ENCODE measurements around the gene FEZ2.
"Not testable (repeated sequence)": the region's sequence is repeated elsewhere in the genome, so short reads cannot be mapped to it uniquely, and the experiment has no call there.

The FEZ2 gene

DNA sequence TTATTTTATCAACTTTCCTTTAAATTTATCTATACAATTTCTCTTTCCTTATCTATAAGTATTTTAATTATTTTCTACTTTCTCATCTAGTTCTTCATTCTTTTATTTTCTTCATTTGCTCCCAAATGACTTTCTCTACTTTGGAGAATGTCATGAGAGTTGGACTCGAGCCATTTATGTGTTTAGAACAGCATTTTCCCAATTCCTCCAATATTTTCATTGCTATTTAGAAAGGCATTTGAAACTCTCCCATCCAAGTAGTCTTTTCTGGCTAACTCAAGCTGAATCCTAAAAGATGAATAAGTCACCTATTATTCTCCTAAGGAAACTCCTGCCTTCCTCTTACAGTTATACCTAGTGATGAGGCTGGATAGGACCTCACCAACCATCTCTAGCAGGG lies 15.8 kb upstream of the FEZ2 start:
- Histone ChIP-seq H3K4me3 (ENCODE audit: low read depth in 1 of 5, low read length in 5 of 5) (no peak overlapping the region), H3K27me3 (ENCODE audit: control insufficient read depth in 5 of 5, insufficient read depth in 4 of 5, low read length in 5 of 5) (no peaks in the 10 kb centered on the region), H3K27ac (ENCODE audit: low read depth, low read length) (no peak overlapping the region), H3K9ac (ENCODE audit: low read length in 5 of 5) (no peak overlapping the region), H3K4me1 (ENCODE audit: control insufficient read depth in 5 of 5, insufficient read depth in 5 of 5, low read length in 5 of 5) (peaks cover 2 to 26% (median 20%) of the 10 kb centered on the region in 5 donors), H3K36me3 (ENCODE audit: control insufficient read depth in 5 of 5, insufficient read depth in 5 of 5, low read length in 5 of 5) (no peaks in the 10 kb centered on the region), H3K9me3 (ENCODE audit: control insufficient read depth in 5 of 5, low read length in 5 of 5) (no peaks in the 10 kb centered on the region)

DNA sequence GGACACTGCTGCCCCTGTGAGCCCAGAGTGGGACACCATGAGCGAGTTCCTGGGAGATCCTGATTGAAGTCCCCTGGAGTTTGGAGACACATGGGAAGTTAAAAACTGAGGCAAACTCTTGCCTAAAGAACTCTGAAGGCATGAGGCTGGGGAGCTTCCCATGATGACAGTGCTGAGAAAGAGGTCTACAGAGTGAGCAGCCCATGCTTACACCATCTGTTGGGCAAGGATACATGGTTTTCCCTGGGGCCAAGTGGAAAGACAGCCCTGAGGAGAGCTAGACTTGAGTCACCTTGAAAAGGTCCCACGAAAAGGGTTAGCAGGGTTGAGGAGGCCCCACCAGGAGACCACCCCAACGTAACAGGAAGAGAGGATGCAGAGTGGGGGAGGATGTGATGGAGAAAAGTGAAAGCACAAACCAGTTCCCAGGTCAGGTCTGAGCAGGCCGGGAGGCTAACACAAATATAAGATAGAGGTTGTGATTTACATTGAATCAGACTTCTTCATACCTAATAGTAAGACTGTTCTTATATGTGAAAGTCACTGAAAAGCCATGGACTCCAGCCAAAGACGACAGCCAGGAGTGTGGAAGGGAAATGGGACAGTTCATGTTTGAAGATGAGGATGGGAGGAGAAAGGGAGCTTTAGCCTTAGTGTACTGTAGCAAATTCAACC lies 13.5 kb upstream of the FEZ2 start:
- no peaks in the 10 kb centered on the region for H3K36me3 ChIP-seq (ENCODE audit: control insufficient read depth in 5 of 5, insufficient read depth in 5 of 5, low read length in 5 of 5)
- H3K27ac ChIP-seq (ENCODE audit: low read depth, low read length): no peak overlapping the region
- no peaks in the 10 kb centered on the region for H3K27me3 ChIP-seq (ENCODE audit: control insufficient read depth in 5 of 5, insufficient read depth in 4 of 5, low read length in 5 of 5)
- no peaks in the 10 kb centered on the region for H3K9me3 ChIP-seq (ENCODE audit: control insufficient read depth in 5 of 5, low read length in 5 of 5)
- no peak overlapping the region for H3K4me3 ChIP-seq (ENCODE audit: low read depth in 1 of 5, low read length in 5 of 5)
- peaks cover 2 to 26% (median 20%) of the 10 kb centered on the region in 5 donors for H3K4me1 ChIP-seq (ENCODE audit: control insufficient read depth in 5 of 5, insufficient read depth in 5 of 5, low read length in 5 of 5)
- no peak overlapping the region for H3K9ac ChIP-seq (ENCODE audit: low read length in 5 of 5)

DNA sequence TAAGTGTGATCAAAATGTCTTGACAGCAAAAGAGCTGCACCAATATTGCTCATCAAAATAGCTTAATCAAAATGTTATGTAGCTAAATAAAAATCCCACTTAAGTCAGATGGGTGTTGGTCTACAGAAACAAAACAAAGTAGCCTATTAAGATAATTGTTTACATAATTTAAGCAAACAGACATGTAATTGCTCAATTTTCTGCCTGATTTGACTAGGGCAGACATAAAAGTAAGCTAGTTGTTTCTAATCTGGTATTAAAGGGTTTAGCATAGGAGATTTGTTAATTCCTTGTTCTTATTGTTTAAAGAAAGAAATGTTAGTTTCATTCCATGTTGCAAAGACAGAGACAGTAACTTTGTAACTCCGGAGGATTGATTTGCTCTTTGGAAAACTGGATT lies 11.5 kb upstream of the FEZ2 start:
- peaks cover 0 to 11% (median 8%) of the 10 kb centered on the region in 5 donors for H3K4me1 ChIP-seq (ENCODE audit: control insufficient read depth in 5 of 5, insufficient read depth in 5 of 5, low read length in 5 of 5)
- no peak overlapping the region for H3K4me3 ChIP-seq (ENCODE audit: low read depth in 1 of 5, low read length in 5 of 5)
- no peaks in the 10 kb centered on the region for H3K36me3 ChIP-seq (ENCODE audit: control insufficient read depth in 5 of 5, insufficient read depth in 5 of 5, low read length in 5 of 5)
- no peak overlapping the region for H3K27ac ChIP-seq (ENCODE audit: low read depth, low read length)
- no peak overlapping the region for H3K9ac ChIP-seq (ENCODE audit: low read length in 5 of 5)
- no peaks in the 10 kb centered on the region for H3K27me3 ChIP-seq (ENCODE audit: control insufficient read depth in 5 of 5, insufficient read depth in 4 of 5, low read length in 5 of 5)
- no peaks in the 10 kb centered on the region for H3K9me3 ChIP-seq (ENCODE audit: control insufficient read depth in 5 of 5, low read length in 5 of 5)

DNA sequence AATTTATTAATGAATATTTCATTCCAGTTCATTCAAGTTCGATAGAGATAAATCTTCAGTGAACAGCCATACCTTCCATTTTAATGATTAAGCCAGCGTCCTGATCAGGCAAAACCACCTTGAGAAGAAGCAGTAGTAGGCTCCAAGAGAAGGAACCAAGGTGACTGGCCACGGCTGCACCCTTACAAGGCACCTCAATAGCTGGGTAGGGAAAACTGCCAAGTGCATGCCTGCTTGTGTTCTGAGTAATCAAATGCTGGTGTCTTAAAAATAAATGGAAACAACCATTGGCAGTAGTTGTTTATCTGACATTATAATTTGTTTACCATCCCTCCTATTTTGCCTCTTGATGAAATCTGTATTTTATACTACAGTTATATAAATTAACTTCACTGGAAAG lies 10.0 kb upstream of the FEZ2 start:
- Histone ChIP-seq H3K4me1 (ENCODE audit: control insufficient read depth in 5 of 5, insufficient read depth in 5 of 5, low read length in 5 of 5) (no peaks in the 10 kb centered on the region), H3K27ac (ENCODE audit: low read depth, low read length) (no peak overlapping the region), H3K4me3 (ENCODE audit: low read depth in 1 of 5, low read length in 5 of 5) (no peak overlapping the region), H3K9me3 (ENCODE audit: control insufficient read depth in 5 of 5, low read length in 5 of 5) (no peaks in the 10 kb centered on the region), H3K36me3 (ENCODE audit: control insufficient read depth in 5 of 5, insufficient read depth in 5 of 5, low read length in 5 of 5) (no peaks in the 10 kb centered on the region), H3K27me3 (ENCODE audit: control insufficient read depth in 5 of 5, insufficient read depth in 4 of 5, low read length in 5 of 5) (no peaks in the 10 kb centered on the region), H3K9ac (ENCODE audit: low read length in 5 of 5) (no peak overlapping the region)

DNA sequence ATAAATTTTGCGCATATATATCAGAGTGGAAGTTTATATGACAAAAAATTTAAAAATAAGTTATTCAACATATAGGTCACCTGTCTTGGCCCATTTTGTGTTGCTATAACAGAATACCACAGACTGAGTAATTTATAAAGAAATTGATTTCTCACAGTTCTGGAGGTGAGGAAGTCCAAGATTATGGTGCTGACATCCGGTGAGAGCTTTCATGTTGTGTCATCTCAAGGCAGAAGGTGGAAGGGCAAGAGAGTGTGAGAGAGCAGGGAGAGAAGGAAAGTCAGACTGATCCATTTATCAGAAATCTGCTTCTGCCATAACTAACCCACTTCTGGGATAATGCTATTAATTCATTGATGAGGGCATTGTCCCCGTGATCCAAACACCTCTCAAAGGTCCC lies 9.0 kb upstream of the FEZ2 start:
- Histone ChIP-seq H3K9ac (ENCODE audit: low read length in 5 of 5) (no peak overlapping the region), H3K4me1 (ENCODE audit: control insufficient read depth in 5 of 5, insufficient read depth in 5 of 5, low read length in 5 of 5) (no peaks in the 10 kb centered on the region), H3K36me3 (ENCODE audit: control insufficient read depth in 5 of 5, insufficient read depth in 5 of 5, low read length in 5 of 5) (no peaks in the 10 kb centered on the region), H3K27ac (ENCODE audit: low read depth, low read length) (no peak overlapping the region), H3K4me3 (ENCODE audit: low read depth in 1 of 5, low read length in 5 of 5) (no peak overlapping the region), H3K27me3 (ENCODE audit: control insufficient read depth in 5 of 5, insufficient read depth in 4 of 5, low read length in 5 of 5) (no peaks in the 10 kb centered on the region), H3K9me3 (ENCODE audit: control insufficient read depth in 5 of 5, low read length in 5 of 5) (no peaks in the 10 kb centered on the region)

DNA sequence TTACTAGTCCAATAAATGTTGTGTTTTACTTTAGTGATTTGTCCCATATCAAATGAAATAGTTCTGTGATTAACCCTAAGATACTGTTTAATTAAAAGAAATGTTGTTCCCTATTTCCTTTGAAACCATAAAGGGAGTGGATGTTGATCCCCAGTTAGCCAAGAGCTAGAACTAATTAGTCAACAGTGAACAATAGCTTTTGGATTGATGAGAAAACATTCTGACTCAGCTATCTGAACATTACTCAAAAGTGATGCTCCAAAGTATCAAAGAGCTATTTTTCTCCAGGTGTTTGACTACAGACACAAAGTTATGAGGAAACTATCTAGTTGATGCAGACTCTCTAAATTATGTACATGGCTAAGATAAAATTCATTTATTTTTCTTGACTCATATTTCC lies 7.3 kb upstream of the FEZ2 start:
- H3K4me1 ChIP-seq (ENCODE audit: control insufficient read depth in 5 of 5, insufficient read depth in 5 of 5, low read length in 5 of 5): no peaks in the 10 kb centered on the region
- no peak overlapping the region for H3K9ac ChIP-seq (ENCODE audit: low read length in 5 of 5)
- H3K27ac ChIP-seq (ENCODE audit: low read depth, low read length): no peak overlapping the region
- no peaks in the 10 kb centered on the region for H3K9me3 ChIP-seq (ENCODE audit: control insufficient read depth in 5 of 5, low read length in 5 of 5)
- no peaks in the 10 kb centered on the region for H3K27me3 ChIP-seq (ENCODE audit: control insufficient read depth in 5 of 5, insufficient read depth in 4 of 5, low read length in 5 of 5)
- H3K4me3 ChIP-seq (ENCODE audit: low read depth in 1 of 5, low read length in 5 of 5): no peak overlapping the region
- H3K36me3 ChIP-seq (ENCODE audit: control insufficient read depth in 5 of 5, insufficient read depth in 5 of 5, low read length in 5 of 5): no peaks in the 10 kb centered on the region

DNA sequence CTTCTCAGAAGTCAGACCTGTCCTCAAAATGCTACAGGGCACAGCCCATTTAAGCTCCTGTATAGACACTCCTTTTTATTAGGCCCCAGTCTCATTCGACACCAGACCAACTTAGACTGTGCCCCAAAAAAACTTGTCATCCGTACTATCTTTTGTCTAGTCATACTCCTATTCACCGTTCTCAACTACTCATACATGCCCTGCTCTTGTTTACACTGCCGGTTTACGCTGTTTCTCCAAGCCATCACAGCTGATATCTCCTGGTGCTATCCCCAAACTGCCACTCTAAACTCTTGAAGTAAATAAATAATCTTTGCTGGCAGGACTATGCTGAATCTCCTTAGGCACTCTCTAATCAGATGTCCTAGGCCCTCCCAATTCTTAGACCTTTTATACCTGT lies 5.7 kb upstream of the FEZ2 start:
- not testable (repeated sequence) for H3K9me3 ChIP-seq (ENCODE audit: control insufficient read depth in 5 of 5, low read length in 5 of 5); H3K27me3 ChIP-seq (ENCODE audit: control insufficient read depth in 5 of 5, insufficient read depth in 4 of 5, low read length in 5 of 5); H3K4me3 ChIP-seq (ENCODE audit: low read depth in 1 of 5, low read length in 5 of 5); H3K36me3 ChIP-seq (ENCODE audit: control insufficient read depth in 5 of 5, insufficient read depth in 5 of 5, low read length in 5 of 5); H3K4me1 ChIP-seq (ENCODE audit: control insufficient read depth in 5 of 5, insufficient read depth in 5 of 5, low read length in 5 of 5); H3K9ac ChIP-seq (ENCODE audit: low read length in 5 of 5); H3K27ac ChIP-seq (ENCODE audit: low read depth, low read length)

DNA sequence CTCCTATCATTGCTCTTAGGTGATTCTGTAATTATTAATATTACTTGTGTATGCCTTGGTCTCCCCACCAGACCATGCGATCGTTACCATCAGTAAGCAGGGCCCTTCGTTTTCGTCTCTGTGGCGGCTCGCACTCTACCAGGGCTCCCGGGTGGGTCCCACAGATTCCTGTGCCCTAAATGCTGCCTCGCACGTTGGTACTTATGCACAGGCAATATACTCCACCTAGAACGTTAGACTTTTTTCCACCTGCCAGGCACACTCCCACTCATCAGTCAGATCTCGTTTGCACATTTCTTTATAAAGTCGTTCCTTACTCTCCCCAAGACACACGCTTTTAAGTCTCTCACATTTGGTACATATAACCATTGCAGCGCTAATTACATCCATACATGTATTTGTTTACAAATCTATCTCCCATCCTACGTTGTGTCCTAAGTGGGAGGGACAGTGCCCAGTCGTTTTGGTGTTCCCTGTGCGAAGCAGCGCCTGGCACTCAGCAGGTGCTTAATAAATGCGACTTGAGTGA lies 901 bp downstream of the FEZ2 start:
- Histone ChIP-seq H3K9me3 (ENCODE audit: control insufficient read depth in 5 of 5, low read length in 5 of 5) (no peaks in the 10 kb centered on the region), H3K4me1 (ENCODE audit: control insufficient read depth in 5 of 5, insufficient read depth in 5 of 5, low read length in 5 of 5) (peaks cover 4 to 49% (median 45%) of the 10 kb centered on the region in 5 donors), H3K27ac (ENCODE audit: low read depth, low read length) (peak overlapping the region; percentile 74), H3K9ac (ENCODE audit: low read length in 5 of 5) (peak overlapping the region; percentile 38 to 84 (median 72)), H3K27me3 (ENCODE audit: control insufficient read depth in 5 of 5, insufficient read depth in 4 of 5, low read length in 5 of 5) (no peaks in the 10 kb centered on the region), H3K36me3 (ENCODE audit: control insufficient read depth in 5 of 5, insufficient read depth in 5 of 5, low read length in 5 of 5) (no peaks in the 10 kb centered on the region), H3K4me3 (ENCODE audit: low read depth in 1 of 5, low read length in 5 of 5) (peak overlapping the region; percentile 78 to 90 (median 85))

DNA sequence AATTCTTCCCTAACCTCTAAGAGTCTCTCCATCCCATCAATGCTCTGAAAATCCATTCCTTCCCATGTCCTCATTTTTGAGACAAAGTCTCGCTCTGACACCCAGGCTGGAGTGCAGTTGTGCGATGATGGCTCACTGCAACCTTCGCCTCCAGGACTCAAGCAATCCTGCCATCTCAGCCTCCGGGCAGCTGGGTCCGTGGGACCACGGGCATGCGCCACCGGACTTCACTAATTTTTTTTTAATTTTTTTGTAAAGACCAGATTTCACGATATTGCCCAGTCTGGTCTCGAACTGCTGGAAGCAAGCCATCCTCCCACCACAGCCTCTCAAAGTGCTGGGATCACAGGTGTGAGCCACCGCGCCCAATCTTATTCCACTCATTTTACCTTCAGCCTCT lies 1.6 kb downstream of the FEZ2 start:
- peaks cover 4 to 52% (median 45%) of the 10 kb centered on the region in 5 donors for H3K4me1 ChIP-seq (ENCODE audit: control insufficient read depth in 5 of 5, insufficient read depth in 5 of 5, low read length in 5 of 5)
- H3K36me3 ChIP-seq (ENCODE audit: control insufficient read depth in 5 of 5, insufficient read depth in 5 of 5, low read length in 5 of 5): no peaks in the 10 kb centered on the region
- H3K9ac ChIP-seq (ENCODE audit: low read length in 5 of 5): peak overlapping the region in 4 of 5 donors; percentile 64 to 84 (median 73)
- no peaks in the 10 kb centered on the region for H3K9me3 ChIP-seq (ENCODE audit: control insufficient read depth in 5 of 5, low read length in 5 of 5)
- peak overlapping the region; percentile 78 to 90 (median 85) for H3K4me3 ChIP-seq (ENCODE audit: low read depth in 1 of 5, low read length in 5 of 5)
- peak overlapping the region; percentile 74 for H3K27ac ChIP-seq (ENCODE audit: low read depth, low read length)
- no peaks in the 10 kb centered on the region for H3K27me3 ChIP-seq (ENCODE audit: control insufficient read depth in 5 of 5, insufficient read depth in 4 of 5, low read length in 5 of 5)

DNA sequence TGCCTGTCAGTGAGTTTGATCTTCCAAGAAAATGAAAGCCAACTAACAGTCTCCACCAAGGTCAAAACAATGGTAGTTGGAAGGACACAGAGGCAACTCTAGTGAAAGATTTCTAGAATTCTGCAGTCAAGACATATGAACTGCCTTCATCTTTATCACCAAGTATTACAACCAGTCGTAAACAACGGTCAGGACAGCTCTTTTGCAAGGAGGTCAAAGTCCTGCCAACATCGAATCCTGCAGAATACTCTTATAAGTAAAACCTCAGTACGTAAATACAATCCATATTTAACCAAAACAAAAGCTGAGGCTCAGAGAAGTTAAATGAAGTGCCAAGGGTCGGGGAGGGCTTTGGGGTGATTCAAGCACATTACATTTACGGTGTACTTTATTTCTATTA lies 3.1 kb downstream of the FEZ2 start:
- H3K27me3 ChIP-seq (ENCODE audit: control insufficient read depth in 5 of 5, insufficient read depth in 4 of 5, low read length in 5 of 5): no peaks in the 10 kb centered on the region
- H3K9me3 ChIP-seq (ENCODE audit: control insufficient read depth in 5 of 5, low read length in 5 of 5): no peaks in the 10 kb centered on the region
- H3K36me3 ChIP-seq (ENCODE audit: control insufficient read depth in 5 of 5, insufficient read depth in 5 of 5, low read length in 5 of 5): peaks cover 0 to 7% (median 4%) of the 10 kb centered on the region in 5 donors
- no peak overlapping the region for H3K27ac ChIP-seq (ENCODE audit: low read depth, low read length)
- no peak overlapping the region for H3K9ac ChIP-seq (ENCODE audit: low read length in 5 of 5)
- peaks cover 4 to 62% (median 58%) of the 10 kb centered on the region in 5 donors for H3K4me1 ChIP-seq (ENCODE audit: control insufficient read depth in 5 of 5, insufficient read depth in 5 of 5, low read length in 5 of 5)
- H3K4me3 ChIP-seq (ENCODE audit: low read depth in 1 of 5, low read length in 5 of 5): no peak overlapping the region
